Chondrocyte (in vitro differentiated cells): ENCODE measurements around the gene SIDT2. TPM values are rescaled to one million over a fixed set of nuclear protein-coding genes. Genes with fewer than 3 reads are reported as not detected.

ENCODE experiments used
- DNase-seq: peaks from one replicate; pipeline ENCODE4 v3.0.0; 2021; ENCODE audit warnings: mixed read lengths, low spot score
- H3K27ac Mint-ChIP-seq: one replicate; pipeline ENCODE4 v1.8.0; 2021; ENCODE audit warnings: mild to moderate bottlenecking, moderate library complexity, mixed read lengths; ENCODE audit not compliant: unreplicated experiment
- H3K27me3 Mint-ChIP-seq: 2 replicates; pipeline ENCODE4 v1.8.0; 2021; ENCODE audit warnings: low read depth, mixed read lengths
- H3K36me3 Mint-ChIP-seq: 2 replicates; pipeline ENCODE4 v1.8.0; 2021; ENCODE audit warnings: low read depth, mixed read lengths
- H3K4me1 Mint-ChIP-seq: 2 replicates; pipeline ENCODE4 v1.8.0; 2021; ENCODE audit warnings: low read depth, mild to moderate bottlenecking, mixed read lengths
- H3K4me3 Mint-ChIP-seq: one replicate; pipeline ENCODE4 v1.8.0; 2021; ENCODE audit warnings: mild to moderate bottlenecking, moderate library complexity, mixed read lengths; ENCODE audit not compliant: unreplicated experiment
- H3K9me3 Mint-ChIP-seq: 2 replicates; pipeline ENCODE4 v1.8.0; 2021; ENCODE audit warnings: low read depth, mixed read lengths
- total RNA-seq: library from RNA; stranded (reverse); gene quantifications from 3 replicates; pipeline ENCODE4 v1.2.1, GENCODE V29; 2021
- TF ChIP-seq, protein P1 (sequence below): fragments of 200-600 bp; sonication (generic); IDR thresholded peaks from 2 replicates; pipeline ENCODE4 v1.5.0; 2021; ENCODE audit warnings: antibody characterized with exemption, mild to moderate bottlenecking, moderate library complexity

The SIDT2 gene
- total RNA-seq, 1 donor from 2014 or later: 38.8 TPM

DNA sequence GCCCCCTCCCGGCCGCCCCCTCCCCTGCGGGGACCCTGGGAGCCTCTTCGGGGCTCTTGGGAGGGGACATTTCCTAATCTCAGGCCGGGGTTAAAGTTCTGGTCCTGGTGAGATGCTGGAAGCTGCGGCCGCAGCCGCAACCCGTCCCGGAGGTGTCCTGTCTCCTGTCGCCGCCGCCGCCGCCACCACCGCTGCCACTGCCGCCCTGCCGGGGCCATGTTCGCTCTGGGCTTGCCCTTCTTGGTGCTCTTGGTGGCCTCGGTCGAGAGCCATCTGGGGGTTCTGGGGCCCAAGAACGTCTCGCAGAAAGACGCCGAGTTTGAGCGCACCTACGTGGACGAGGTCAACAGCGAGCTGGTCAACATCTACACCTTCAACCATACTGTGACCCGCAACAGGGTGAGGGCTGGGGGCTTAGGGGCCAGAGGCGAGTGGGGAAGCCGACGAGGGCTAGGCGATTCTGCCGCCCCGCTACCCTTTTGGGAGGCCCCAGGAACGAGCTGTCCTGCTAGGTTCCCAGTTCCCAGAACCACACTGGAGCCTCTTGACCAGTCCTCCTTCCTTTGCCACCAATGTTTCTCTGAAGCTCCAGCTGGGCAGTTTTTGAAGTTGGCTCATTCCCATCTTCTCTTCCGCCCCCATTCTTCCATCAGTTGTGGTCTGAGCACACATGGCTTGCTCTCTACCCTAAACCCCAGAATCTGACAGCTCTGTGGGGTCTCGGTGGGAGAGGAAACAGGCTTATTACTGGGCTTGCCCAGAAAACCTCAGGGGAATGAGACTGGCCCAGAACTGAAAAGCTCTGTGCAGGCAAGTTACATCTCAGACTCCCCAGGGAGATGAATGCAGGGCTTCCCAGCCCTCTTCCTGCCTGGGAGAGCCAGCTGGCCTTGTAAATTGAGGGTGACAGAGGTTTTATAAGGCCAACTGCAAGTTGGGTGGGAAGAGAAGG lies 781 bp downstream of the SIDT2 start:
- peak; percentile 87 for DNase-seq
- Mint-ChIP-seq H3K4me3 (peak overlapping the region; percentile 91), H3K4me1 (peaks cover 29% of the 10 kb centered on the region), H3K27ac (peak overlapping the region; percentile 88), H3K9me3 (no peaks in the 10 kb centered on the region), H3K36me3 (peaks cover 5% of the 10 kb centered on the region), H3K27me3 (no peaks in the 10 kb centered on the region)
- TF ChIP-seq, protein P1, sequence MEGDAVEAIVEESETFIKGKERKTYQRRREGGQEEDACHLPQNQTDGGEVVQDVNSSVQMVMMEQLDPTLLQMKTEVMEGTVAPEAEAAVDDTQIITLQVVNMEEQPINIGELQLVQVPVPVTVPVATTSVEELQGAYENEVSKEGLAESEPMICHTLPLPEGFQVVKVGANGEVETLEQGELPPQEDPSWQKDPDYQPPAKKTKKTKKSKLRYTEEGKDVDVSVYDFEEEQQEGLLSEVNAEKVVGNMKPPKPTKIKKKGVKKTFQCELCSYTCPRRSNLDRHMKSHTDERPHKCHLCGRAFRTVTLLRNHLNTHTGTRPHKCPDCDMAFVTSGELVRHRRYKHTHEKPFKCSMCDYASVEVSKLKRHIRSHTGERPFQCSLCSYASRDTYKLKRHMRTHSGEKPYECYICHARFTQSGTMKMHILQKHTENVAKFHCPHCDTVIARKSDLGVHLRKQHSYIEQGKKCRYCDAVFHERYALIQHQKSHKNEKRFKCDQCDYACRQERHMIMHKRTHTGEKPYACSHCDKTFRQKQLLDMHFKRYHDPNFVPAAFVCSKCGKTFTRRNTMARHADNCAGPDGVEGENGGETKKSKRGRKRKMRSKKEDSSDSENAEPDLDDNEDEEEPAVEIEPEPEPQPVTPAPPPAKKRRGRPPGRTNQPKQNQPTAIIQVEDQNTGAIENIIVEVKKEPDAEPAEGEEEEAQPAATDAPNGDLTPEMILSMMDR: no peak

DNA sequence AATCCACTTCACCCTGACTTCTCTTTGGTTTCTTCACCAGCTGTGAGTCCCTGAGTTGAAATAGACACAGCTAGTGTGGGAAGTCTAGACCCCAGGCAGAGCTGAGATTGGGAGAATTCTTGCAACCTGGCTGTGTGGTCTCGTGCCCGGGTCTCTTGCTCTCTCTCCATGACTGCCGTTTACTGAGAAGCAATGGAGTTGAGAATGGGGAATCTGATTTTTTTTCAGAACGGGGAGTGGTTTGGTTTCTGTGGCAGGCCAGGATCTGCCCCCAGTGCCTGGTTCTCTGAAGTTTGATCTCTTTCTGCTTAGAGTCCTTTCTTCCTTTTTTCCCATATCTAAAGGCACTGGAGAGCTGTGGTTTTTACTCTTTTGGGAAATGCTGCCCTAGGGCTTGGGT lies 1.5 kb downstream of the SIDT2 start:
- Mint-ChIP-seq H3K36me3 (peaks cover 5% of the 10 kb centered on the region), H3K27me3 (no peaks in the 10 kb centered on the region), H3K4me1 (peaks cover 29% of the 10 kb centered on the region), H3K27ac (peak overlapping the region; percentile 88), H3K4me3 (peak overlapping the region; percentile 91), H3K9me3 (no peaks in the 10 kb centered on the region)
- no peak for DNase-seq
- TF ChIP-seq, protein P1: no peak

DNA sequence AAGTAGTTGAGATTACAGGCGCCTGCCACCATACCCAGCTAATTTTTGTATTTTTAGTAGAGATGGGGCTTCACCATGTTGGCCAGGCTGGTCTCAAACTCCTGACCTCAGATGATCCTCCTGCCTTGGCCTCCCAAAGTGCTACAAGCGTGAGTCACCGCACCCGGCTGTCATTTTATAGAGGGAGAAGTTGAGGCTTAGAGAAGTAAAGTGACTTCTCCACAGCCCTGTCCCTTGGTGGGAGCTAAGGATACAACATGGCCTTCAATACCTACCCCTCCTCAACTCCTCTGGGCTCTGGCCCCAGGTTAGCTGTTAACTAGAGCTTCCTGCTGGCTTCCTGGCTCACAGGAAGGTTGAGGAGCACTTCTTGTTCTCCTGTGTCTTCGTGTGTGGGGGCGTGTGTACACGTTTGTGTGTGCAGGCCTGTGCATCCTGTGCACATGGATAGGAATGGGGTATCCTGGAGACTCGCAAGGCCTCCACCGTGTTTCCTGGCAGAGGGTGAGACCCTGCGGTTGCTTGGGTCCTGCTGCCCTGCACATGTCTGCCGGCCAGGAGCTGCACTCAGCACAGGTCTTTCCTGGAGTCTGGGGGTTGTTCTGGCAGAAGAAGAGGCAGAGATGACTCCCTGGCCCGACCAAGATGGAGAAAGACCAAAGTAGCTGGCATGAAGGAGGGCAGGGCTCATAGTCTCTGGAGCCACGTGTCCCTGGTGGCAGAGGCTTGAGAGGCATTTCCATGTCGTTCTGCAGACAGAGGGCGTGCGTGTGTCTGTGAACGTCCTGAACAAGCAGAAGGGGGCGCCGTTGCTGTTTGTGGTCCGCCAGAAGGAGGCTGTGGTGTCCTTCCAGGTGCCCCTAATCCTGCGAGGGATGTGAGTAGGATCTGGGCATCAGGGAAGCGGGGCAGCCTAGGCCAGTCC lies 2.4 kb downstream of the SIDT2 start:
- H3K4me3 Mint-ChIP-seq: peak overlapping the region; percentile 91
- H3K27ac Mint-ChIP-seq: peak overlapping the region; percentile 88
- H3K36me3 Mint-ChIP-seq: peaks cover 5% of the 10 kb centered on the region
- H3K9me3 Mint-ChIP-seq: no peaks in the 10 kb centered on the region
- no peaks in the 10 kb centered on the region for H3K27me3 Mint-ChIP-seq
- H3K4me1 Mint-ChIP-seq: peaks cover 29% of the 10 kb centered on the region
- TF ChIP-seq, protein P1: peak; percentile 77
- peak; percentile 88 for DNase-seq

DNA sequence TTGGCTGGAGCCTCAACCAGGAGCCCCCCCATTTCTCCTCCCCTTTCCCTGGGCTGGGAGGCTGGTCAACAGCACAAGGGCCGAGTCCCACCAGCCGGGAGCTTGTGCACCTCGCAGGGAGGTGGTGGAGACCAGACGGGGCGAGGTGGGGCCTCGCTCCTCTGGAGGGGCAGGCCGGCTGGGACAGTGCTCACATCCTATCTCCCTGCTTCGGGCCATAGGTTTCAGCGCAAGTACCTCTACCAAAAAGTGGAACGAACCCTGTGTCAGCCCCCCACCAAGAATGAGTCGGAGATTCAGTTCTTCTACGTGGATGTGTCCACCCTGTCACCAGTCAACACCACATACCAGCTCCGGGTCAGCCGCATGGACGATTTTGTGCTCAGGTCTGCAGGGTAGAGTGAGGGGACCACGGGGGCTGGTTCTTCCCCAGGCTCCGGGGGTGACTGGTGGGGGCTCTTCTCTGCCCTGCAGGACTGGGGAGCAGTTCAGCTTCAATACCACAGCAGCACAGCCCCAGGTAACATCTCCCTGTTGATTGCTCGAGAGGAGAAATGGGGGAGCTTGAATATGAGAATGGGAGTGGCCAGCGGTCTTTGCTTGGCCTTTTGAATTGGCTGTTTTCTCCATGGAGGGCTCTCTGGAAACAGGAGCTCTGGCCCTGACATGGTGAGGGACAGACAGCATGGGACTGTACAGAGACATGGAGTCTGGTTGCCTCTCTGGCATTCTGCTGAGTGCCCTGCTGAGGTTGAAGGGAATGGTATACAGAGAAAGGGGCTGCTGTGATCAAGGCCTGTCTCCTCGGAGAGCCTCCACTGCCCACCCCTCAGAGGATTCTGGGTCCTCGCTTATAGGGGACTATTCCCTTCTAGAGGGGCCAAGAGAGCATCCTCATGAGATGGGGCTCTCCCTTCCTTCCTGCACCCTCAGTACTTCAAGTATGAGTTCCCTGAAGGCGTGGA lies 3.3 kb downstream of the SIDT2 start:
- TF ChIP-seq, protein P1: peak; percentile 3
- Mint-ChIP-seq H3K4me3 (no peak overlapping the region), H3K9me3 (no peaks in the 10 kb centered on the region), H3K4me1 (peaks cover 29% of the 10 kb centered on the region), H3K27me3 (no peaks in the 10 kb centered on the region), H3K27ac (no peak overlapping the region), H3K36me3 (peaks cover 6% of the 10 kb centered on the region)
- peak; percentile 59 for DNase-seq
